Testis (tissue), 3 donors: ENCODE results near the gene OLFML2A. TPM values are rescaled to one million over a fixed set of nuclear protein-coding genes. Genes with fewer than 3 reads are reported as not detected.
"Not testable (repeated sequence)": the region's sequence is repeated elsewhere in the genome, so short reads cannot be mapped to it uniquely, and the experiment has no call there.

ENCODE experiments used
- DNase-seq: peaks from one replicate; pipeline ENCODE4 v3.0.0-alpha.2; 2019
- H3K27ac ChIP-seq, 2 donors: fragments of 200-600 bp; sonication (generic); one replicate each; pipeline ENCODE4 v1.5.1; 2019
- H3K27me3 ChIP-seq: fragments of 200-600 bp; sonication (generic); one replicate; pipeline ENCODE4 v1.5.1; 2019
- H3K36me3 ChIP-seq: fragments of 200-600 bp; sonication (generic); one replicate; pipeline ENCODE4 v1.5.1; 2017; ENCODE audit warnings: low read depth; ENCODE audit errors: missing control alignments
- H3K4me1 ChIP-seq: fragments of 200-600 bp; sonication (generic); one replicate; pipeline ENCODE4 v1.5.1; 2019
- H3K4me3 ChIP-seq, 2 donors: fragments of 200-600 bp; sonication (generic); one replicate each; pipeline ENCODE4 v1.5.1; 2017 to 2019
- H3K9me3 ChIP-seq: fragments of 200-600 bp; sonication (generic); one replicate; pipeline ENCODE4 v1.5.1; 2017
- POLR2A ChIP-seq: fragments of 450-650 bp; IDR thresholded peaks from one replicate; pipeline ENCODE4 v1.6.1; 2017; ENCODE audit warnings: antibody characterized with exemption, mild to moderate bottlenecking, moderate library complexity
- WGBS, 2 donors: methylation state at CpG; one replicate each; pipeline ENCODE4 v1.1.5; 2018; 5-methylcytosine and 5-hydroxymethylcytosine counted together
- intact Hi-C: fragments of 100-400 bp; cut with DNase I; formaldehyde crosslinking; loops from one replicate; pipeline ENCODE4 v1.15.1; 2023; ENCODE audit warnings: low total_unique reads
- polyA plus RNA-seq: library from polyadenylated mRNA; stranded (reverse); fragments of 350-450 nt; fragmentation: Illumina TruSeq; extraction: RNeasy Lipid Tissue Mini Kit (QIAGEN cat#74804); gene quantifications from one replicate; pipeline ENCODE4 v1.2.3, GENCODE V29; 2014; ENCODE audit warnings: low read depth, low replicate concordance; ENCODE audit not compliant: insufficient read depth
- total RNA-seq, 2 donors: library from RNA; depleted of rRNA; stranded (reverse); fragments of >200 nt; gene quantifications; one replicate each; pipeline ENCODE4 v1.2.3, GENCODE V29; 2016
- TF ChIP-seq, protein P1 (sequence below), 3 experiments: fragments of 450-650 bp in 2 of 3; fragments of 200-600 bp in 1 of 3; sonication (generic) in 1 of 3; IDR thresholded peaks; one replicate each; pipeline ENCODE4 v1.5.1; 2016 to 2019; ENCODE audit warnings: antibody characterized with exemption in 3 of 3, mild to moderate bottlenecking in 2 of 3, moderate library complexity in 1 of 3

Gene OLFML2A
- total and polyA plus RNA-seq, 3 donors from 2014 or later, result 2.6 to 5.2 (median 4.0) TPM

DNA sequence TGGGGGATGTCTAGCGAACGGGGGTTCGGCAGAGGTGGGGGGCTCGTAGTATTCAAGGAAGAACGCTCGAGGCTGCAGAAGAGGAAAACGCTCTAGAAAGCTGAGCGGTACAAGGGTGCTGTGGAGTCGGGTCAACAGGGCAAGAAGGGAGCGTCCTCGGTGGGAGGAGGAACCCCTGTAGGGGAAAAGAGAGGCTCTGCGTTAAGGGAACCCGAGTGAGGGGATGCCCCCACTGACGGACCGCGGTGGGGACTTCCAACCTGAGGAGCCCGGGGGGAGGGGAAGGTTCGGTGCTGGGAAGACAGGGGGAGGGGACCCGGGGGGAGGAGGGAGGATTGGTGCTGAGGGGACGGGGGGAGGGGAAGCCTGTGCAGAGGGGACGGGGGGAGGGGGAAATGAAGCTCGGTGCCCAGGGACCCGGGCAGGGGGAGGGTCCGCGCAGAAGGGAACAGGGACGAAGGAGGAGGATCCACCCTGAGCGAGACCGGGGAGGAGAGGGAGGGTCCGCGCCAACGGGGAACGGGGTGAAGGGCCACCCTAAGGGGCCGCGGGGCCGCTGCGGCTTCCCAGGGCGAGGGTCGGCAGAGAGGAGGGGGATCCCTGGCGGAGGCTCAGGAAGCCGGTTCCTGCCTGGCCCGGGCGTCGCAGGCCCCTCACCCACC is 6.4 kb upstream of the OLFML2A start:
- Histone ChIP-seq H3K4me3 (peak overlapping the region; percentile 88 to 97), H3K36me3 (no peaks in the 10 kb centered on the region), H3K27me3 (no peaks in the 10 kb centered on the region), H3K9me3 (no peaks in the 10 kb centered on the region), H3K27ac (peak overlapping the region; percentile 88 to 96), H3K4me1 (peaks cover 15% of the 10 kb centered on the region)
- TF ChIP-seq POLR2A, result no peak
- TF ChIP-seq, protein P1, sequence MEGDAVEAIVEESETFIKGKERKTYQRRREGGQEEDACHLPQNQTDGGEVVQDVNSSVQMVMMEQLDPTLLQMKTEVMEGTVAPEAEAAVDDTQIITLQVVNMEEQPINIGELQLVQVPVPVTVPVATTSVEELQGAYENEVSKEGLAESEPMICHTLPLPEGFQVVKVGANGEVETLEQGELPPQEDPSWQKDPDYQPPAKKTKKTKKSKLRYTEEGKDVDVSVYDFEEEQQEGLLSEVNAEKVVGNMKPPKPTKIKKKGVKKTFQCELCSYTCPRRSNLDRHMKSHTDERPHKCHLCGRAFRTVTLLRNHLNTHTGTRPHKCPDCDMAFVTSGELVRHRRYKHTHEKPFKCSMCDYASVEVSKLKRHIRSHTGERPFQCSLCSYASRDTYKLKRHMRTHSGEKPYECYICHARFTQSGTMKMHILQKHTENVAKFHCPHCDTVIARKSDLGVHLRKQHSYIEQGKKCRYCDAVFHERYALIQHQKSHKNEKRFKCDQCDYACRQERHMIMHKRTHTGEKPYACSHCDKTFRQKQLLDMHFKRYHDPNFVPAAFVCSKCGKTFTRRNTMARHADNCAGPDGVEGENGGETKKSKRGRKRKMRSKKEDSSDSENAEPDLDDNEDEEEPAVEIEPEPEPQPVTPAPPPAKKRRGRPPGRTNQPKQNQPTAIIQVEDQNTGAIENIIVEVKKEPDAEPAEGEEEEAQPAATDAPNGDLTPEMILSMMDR (IDR thresholded peaks at IDR 0.05), result no peak
- 1 to 3% methylated on average over 31 to 41 of the region's 43 CpGs for WGBS, 2 donors
- intact Hi-C loops, result loop anchor here (10.0 kb wide), 1 partner anchor 374 kb away; the partner anchor contains the start of gene SCAI
- peak; percentile 88 for DNase-seq

- peaks cover 15% of the 10 kb centered on the region for H3K4me1 ChIP-seq
- DNase-seq, result peak; percentile 98
- WGBS, 2 donors, result 0 to 1% methylated on average over 31 to 56 of the region's 82 CpGs
These were observed 5.7 kb upstream of the OLFML2A start, which contains the start of gene NR6A1 for GRCh38 chr9:124771021-124771866. Gene NR6A1 (minus strand): TSS chr9:124771311.

DNA sequence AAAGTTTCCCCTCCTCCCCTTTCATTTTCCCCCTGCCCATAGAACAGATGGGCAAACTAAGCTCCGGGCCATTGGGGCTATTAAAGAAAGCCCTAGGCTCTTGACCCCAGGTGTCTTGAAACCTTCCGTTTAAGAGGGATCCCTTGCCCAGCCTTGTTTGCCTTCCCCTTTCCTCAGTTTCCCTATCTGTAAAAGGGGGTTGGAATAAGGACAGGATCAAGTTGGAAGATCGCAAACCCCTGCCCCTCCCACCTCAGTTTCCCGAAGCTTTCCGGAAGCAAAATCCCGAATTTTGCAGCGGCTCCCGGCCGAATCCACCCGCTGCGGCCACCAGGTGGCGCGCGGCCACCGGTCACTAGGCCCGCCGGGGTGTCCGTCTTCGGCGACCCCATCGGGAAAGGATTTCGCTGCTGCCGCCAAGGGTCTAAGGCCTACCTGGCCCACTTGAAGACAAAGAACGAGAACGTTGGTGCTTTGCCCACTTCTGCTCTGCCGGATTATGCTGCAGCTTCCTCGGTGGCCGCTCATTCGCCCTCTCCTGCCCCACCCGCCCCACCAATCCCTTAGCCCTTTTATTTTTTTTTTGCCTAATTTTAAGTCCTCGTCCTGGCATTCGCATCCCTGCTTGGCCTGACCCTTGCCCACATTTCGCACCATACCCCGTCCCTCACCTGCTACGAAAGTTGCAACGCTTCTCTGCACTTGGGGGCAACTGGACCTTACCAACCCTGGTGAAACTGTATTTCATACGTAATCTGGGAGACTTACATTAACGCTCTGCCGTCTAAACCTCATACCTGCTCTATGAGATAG is 4.9 kb upstream of the OLFML2A start:
- TF ChIP-seq POLR2A, result no peak
- TF ChIP-seq, protein P1 (IDR thresholded peaks at IDR 0.05), result peak; percentile 96 to 97 (median 97)
- intact Hi-C loops, result loop anchor here (2.0 to 10.0 kb wide), 2 partner anchors 81 to 373 kb away; partner anchors contain the start of genes SCAI and WDR38
- H3K4me3 ChIP-seq, result peak overlapping the region; percentile 88 to 97
- no peaks in the 10 kb centered on the region for H3K36me3 ChIP-seq
- peak overlapping the region; percentile 45 to 88 for H3K27ac ChIP-seq
- DNase-seq, result peak; percentile 81
- no peaks in the 10 kb centered on the region for H3K9me3 ChIP-seq
- WGBS, 2 donors, result 15 to 24% methylated on average over 24 to 39 of the region's 39 CpGs
- H3K4me1 ChIP-seq, result peaks cover 15% of the 10 kb centered on the region
- H3K27me3 ChIP-seq, result no peaks in the 10 kb centered on the region

More at GRCh38 chr9:124771021-124771866, 5.7 kb upstream of the OLFML2A start, which contains the start of gene NR6A1:
- Histone ChIP-seq H3K27me3 (no peaks in the 10 kb centered on the region), H3K36me3 (no peaks in the 10 kb centered on the region), H3K9me3 (no peaks in the 10 kb centered on the region), H3K27ac (peak within 1 kb of the TSS; percentile 88 to 96), H3K4me3 (peak within 1 kb of the TSS; percentile 88 to 97)
- intact Hi-C loops, result loop anchor here (10.0 kb wide), 1 partner anchor 374 kb away; the partner anchor contains the start of gene SCAI
- TF ChIP-seq, protein P1 (IDR thresholded peaks at IDR 0.05), result peak in 2 of 3 experiments; percentile 11 to 13
- peak; percentile 72 for TF ChIP-seq POLR2A

- H3K27ac ChIP-seq, H3K4me1 ChIP-seq, H3K9me3 ChIP-seq, H3K27me3 ChIP-seq, H3K4me3 ChIP-seq, H3K36me3 ChIP-seq, DNase-seq: not testable (repeated sequence)
- intact Hi-C loops, result loop anchor here (2.0 to 10.0 kb wide), 2 partner anchors 80 to 372 kb away; partner anchors contain the start of genes SCAI and WDR38
- 81 to 86% methylated on average over 15 of the region's 15 CpGs for WGBS, 2 donors
These were observed 4.1 kb upstream of the OLFML2A start for GRCh38 chr9:124772877-124773276.
